Esophagus muscularis mucosa (tissue), 4 donors: ENCODE results near the gene SCIMP. TPM values are rescaled to one million over a fixed set of nuclear protein-coding genes. Genes with fewer than 3 reads are reported as not detected.
"Not testable (repeated sequence)": the region's sequence is repeated elsewhere in the genome, so short reads cannot be mapped to it uniquely, and the experiment has no call there.

Source experiments
- DNase-seq: peaks from one replicate; pipeline ENCODE4 v3.0.0-alpha.2; 2017; ENCODE audit errors: extremely low spot score
- H3K27ac ChIP-seq, 4 donors: fragments of 200-600 bp; sonication (generic); replicated peaks in 1 of 4; 1 replicate in 3 of 4; 2 replicates in 1 of 4; pipeline ENCODE4 v1.5.1; 2016 to 2019; ENCODE audit warnings: mild to moderate bottlenecking in 1 of 4
- H3K27me3 ChIP-seq, 4 donors: fragments of 200-600 bp; sonication (generic); one replicate each; pipeline versions ENCODE4 v1.5.1 to v1.6.0; 2016 to 2019
- H3K36me3 ChIP-seq, 4 donors: fragments of 200-600 bp; sonication (generic); one replicate each; pipeline ENCODE4 v1.5.1; 2016 to 2019
- H3K4me1 ChIP-seq, 4 donors: fragments of 200-600 bp; sonication (generic); one replicate each; pipeline ENCODE4 v1.5.1; 2016 to 2019
- H3K4me3 ChIP-seq, 4 donors: fragments of 200-600 bp; sonication (generic); 1 replicate in 2 of 4; 2 replicates in 2 of 4; pipeline ENCODE4 v1.5.1; 2016 to 2019; ENCODE audit warnings: mild to moderate bottlenecking in 4 of 4, moderate library complexity in 1 of 4
- H3K9me3 ChIP-seq, 4 donors: fragments of 200-600 bp; sonication (generic); 1 replicate in 3 of 4; 2 replicates in 1 of 4; pipeline ENCODE4 v1.5.1; 2016 to 2019
- CTCF ChIP-seq, 3 experiments: fragments of 200-600 bp in 2 of 3; fragments of 450-650 bp in 1 of 3; sonication (generic) in 2 of 3; IDR thresholded peaks; one replicate each; pipeline ENCODE4 v1.5.1; 2017 to 2019; ENCODE audit warnings: antibody characterized with exemption in 3 of 3, mild to moderate bottlenecking in 2 of 3, moderate library complexity in 1 of 3
- EP300 ChIP-seq: sonication (generic); formaldehyde crosslinking; IDR thresholded peaks from one replicate; pipeline ENCODE4 v1.6.1; 2017; ENCODE audit warnings: antibody characterized with exemption
- POLR2A ChIP-seq: fragments of 450-650 bp; IDR thresholded peaks from one replicate; pipeline ENCODE4 v1.6.1; 2017; ENCODE audit warnings: antibody characterized with exemption, moderate library complexity, mild to moderate bottlenecking, low read depth
- POLR2AphosphoS5 ChIP-seq, 2 donors: sonication (generic); formaldehyde crosslinking; IDR thresholded peaks; one replicate each; pipeline ENCODE4 v1.6.1; 2017; ENCODE audit warnings: antibody characterized with exemption in 2 of 2
- WGBS: methylation state at CpG from one replicate; pipeline ENCODE4 v1.1.5; 2018; 5-methylcytosine and 5-hydroxymethylcytosine counted together
- intact Hi-C: fragments of 100-400 bp; cut with DNase I; formaldehyde crosslinking; loops from one replicate; pipeline ENCODE4 v1.15.1; 2023
- total RNA-seq, 4 donors: library from RNA; depleted of rRNA; stranded (reverse); fragments of >200 nt; gene quantifications; one replicate each; pipeline versions ENCODE4 v1.1.0 to v1.2.1, GENCODE V29; 2016

Gene SCIMP
- total RNA-seq, 4 donors from 2014 or later, result 0.42 to 4.0 (median 1.3) TPM

GRCh38 chr17:5164436-5164835 is 70.2 kb downstream of the SCIMP start:
- 72% methylated on average over 6 of the region's 6 CpGs for WGBS
- Histone ChIP-seq H3K27ac (no peak overlapping the region), H3K9me3 (no peaks in the 10 kb centered on the region), H3K4me1 (no peaks in the 10 kb centered on the region), H3K36me3 (no peaks in the 10 kb centered on the region), H3K4me3 (no peak overlapping the region), H3K27me3 (no peaks in the 10 kb centered on the region)
- TF ChIP-seq CTCF (IDR thresholded peaks at IDR 0.05) (no peak), EP300 (no peak), POLR2AphosphoS5 (IDR thresholded peaks at IDR 0.05) (no peak), POLR2A (no peak)
- intact Hi-C loops, result no loop called here
- DNase-seq, result no peak

DNA sequence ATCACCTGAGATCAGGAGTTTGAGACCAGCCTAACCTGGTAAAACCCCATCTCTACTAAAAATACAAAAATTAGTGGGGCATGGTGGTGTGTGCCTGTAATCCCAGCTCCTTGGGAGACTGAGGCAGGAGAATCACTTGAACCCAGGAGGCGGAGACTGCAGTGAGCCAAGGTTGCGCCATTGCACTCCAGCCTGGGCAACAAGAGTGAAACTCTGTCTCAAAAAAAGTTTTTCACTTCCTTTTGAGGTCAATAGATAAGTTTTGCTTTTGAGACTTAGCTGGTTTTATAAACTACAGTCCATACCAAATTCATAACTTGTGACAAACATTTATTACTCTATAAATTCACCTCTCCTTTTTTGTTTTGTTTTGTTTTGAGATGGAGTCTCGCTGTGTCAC is 72.9 kb downstream of the SCIMP start:
- WGBS, result 88% methylated on average over 3 of the region's 3 CpGs
- H3K4me1 ChIP-seq, H3K4me3 ChIP-seq, intact Hi-C loops, H3K27ac ChIP-seq, H3K36me3 ChIP-seq, H3K9me3 ChIP-seq, H3K27me3 ChIP-seq, DNase-seq: not testable (repeated sequence)

DNA sequence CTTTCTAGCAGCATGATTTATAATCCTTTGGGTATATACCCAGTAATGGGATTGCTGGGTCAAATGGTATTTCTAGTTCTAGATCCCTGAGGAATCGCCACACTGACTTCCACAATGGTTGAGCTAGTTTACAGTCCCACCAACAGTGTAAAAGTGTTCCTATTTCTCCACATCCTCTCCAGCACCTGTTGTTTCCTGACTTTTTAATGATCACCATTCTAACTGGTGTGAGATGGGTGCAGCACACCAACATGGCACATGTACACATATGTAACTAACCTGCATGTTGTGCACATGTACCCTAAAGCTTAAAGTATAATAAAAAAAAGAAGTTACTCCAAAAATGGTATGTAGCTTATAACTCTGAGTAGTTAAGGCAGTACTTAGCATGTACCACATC is 74.0 kb downstream of the SCIMP start:
- H3K36me3 ChIP-seq, H3K27ac ChIP-seq, DNase-seq, H3K27me3 ChIP-seq, H3K4me1 ChIP-seq, H3K9me3 ChIP-seq, H3K4me3 ChIP-seq, intact Hi-C loops: not testable (repeated sequence)
- 88% methylated on average over 1 of the region's 1 CpG for WGBS

Other genes with a start within 250 kb of the SCIMP start
- gene CAMTA2, start 247.2 kb downstream of the SCIMP start, total RNA-seq, result 10 to 100 TPM; 24.0 to 48.2 (median 28.4) TPM
- 1 to 10 TPM; 1.3 to 4.6 (median 3.0) TPM for gene INCA1, start 237.3 kb downstream of the SCIMP start, total RNA-seq
- 100 to 1,000 TPM; 157 to 251 (median 187) TPM for gene KIF1C, start 236.9 kb downstream of the SCIMP start, total RNA-seq
- not detected for gene SLC52A1, start 199.4 kb downstream of the SCIMP start, total RNA-seq
- gene ZFP3, start 156.4 kb downstream of the SCIMP start, total RNA-seq, result 1 to 10 TPM; 4.1 to 6.2 (median 5.3) TPM
- 10 to 100 TPM in 2 of 4 donors, 1 to 10 TPM in 2; 8.4 to 12.5 (median 10.8) TPM for gene ZNF232, start 123.0 kb downstream of the SCIMP start, total RNA-seq
- gene USP6, start 118.8 kb downstream of the SCIMP start, total RNA-seq, result 1 to 10 TPM in 1 of 4 donors, under 1 TPM in 2, not detected in 1; 0.06 to 2.9 (median 0.33) TPM
- 10 to 100 TPM in 2 of 4 donors, 1 to 10 TPM in 2; 7.5 to 13.3 (median 9.6) TPM for gene ZNF594, start 43.0 kb downstream of the SCIMP start, total RNA-seq
- gene RABEP1, start 47.4 kb upstream of the SCIMP start, total RNA-seq, result 10 to 100 TPM; 39.5 to 49.7 (median 43.1) TPM
- 10 to 100 TPM; 50.7 to 67.6 (median 61.2) TPM for gene NUP88, start 184.8 kb upstream of the SCIMP start, total RNA-seq
- 10 to 100 TPM; 25.7 to 37.0 (median 32.0) TPM for gene RPAIN, start 185.3 kb upstream of the SCIMP start, total RNA-seq
- 100 to 1,000 TPM in 1 of 4 donors, 10 to 100 TPM in 3; 92.9 to 124 (median 95.5) TPM for gene C1QBP, start 204.3 kb upstream of the SCIMP start, total RNA-seq
- 10 to 100 TPM in 1 of 4 donors, 1 to 10 TPM in 3; 9.1 to 10.9 (median 9.7) TPM for gene DHX33, start 234.1 kb upstream of the SCIMP start, total RNA-seq